ENCODE results near the gene NR1I3.
"Not testable (repeated sequence)": the region's sequence is repeated elsewhere in the genome, so short reads cannot be mapped to it uniquely, and the experiment has no call there.

Gene NR1I3

DNA sequence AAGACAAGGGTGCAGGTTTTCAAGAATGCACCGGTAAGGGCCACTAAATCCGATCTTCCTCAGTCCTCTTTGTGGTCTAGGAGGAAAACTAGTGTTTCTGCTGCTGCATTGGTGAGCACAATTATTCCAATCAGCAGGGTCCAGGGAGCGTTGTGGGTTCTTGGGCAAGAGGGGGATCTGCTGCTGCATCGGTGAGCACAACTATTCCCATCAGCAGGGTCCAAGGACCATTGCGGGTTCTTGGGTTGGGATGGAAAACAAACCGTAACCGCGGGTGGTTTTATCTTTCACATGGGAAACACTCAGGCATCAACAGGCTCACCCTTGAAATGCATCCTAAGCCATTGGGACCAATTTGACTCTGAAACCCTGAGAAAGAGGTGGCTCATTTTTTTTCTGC, 13.6 kb upstream of the NR1I3 start:
- DNase-seq (ENCODE audit: low read depth in 2 of 3, low spot score in 2 of 3), result no peak

DNA sequence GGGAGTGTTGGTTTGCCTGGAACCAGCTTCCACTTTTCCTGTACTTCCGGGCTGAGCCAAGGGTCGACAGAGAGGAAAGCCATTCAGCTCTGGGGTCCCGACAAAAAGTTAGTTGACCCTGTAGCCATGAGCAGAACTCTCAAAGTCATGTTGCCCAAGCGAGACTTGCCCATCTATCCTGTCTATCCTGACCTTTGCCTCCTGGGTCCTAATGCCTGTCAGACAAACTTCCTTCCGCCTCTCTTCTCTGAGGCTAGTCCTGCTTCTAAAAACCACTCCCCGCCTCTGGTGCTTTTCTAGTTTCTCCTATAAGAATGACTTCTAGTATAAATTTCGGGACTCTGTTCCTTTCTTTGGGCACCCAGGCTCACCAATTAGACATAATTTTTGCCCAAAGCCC, 12.8 kb upstream of the NR1I3 start:
- DNase-seq (ENCODE audit: low read depth in 2 of 3, low spot score in 2 of 3), result no peak

DNA sequence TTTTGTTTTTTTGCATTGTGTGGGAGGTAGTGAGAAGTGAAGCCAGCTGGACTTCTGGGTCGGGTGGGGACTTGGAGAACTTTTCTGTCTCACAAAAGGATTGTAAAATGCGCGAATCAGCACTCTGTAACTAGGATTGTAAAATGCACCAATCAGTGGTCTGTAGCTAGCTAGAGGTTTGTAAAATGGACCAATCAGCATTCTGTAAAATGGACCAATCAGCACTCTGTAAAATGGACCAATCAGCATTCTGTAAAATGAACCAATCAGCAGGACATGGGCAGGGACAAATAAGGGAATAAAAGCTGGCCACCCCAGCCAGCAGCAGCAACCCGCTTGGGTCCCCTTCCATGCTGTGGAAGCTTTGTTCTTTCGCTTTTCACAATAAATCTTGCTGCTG, 12.1 kb upstream of the NR1I3 start:
- DNase-seq (ENCODE audit: low read depth in 2 of 3, low spot score in 2 of 3), result not testable (repeated sequence)

DNA sequence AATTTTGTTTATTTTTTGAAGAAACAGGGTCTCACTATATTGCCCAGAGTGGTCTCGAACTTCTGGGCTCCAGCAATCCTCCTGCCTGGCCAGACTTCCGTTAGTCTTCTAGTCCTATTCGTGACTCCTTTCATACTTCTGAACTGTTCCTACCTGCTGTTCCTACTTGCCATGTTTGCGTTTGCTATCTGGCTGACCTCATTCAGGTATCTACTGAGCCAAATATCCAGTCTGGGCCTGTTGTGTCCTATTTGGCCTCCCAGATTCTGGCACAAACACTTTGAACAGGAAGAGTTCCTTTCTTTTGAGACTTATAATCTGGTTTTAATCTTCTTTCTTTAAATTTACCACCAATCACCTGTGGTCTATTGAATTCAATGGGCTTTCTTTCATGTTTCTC, 6.9 kb upstream of the NR1I3 start:
- no peak for DNase-seq (ENCODE audit: low read depth in 2 of 3, low spot score in 2 of 3)

DNA sequence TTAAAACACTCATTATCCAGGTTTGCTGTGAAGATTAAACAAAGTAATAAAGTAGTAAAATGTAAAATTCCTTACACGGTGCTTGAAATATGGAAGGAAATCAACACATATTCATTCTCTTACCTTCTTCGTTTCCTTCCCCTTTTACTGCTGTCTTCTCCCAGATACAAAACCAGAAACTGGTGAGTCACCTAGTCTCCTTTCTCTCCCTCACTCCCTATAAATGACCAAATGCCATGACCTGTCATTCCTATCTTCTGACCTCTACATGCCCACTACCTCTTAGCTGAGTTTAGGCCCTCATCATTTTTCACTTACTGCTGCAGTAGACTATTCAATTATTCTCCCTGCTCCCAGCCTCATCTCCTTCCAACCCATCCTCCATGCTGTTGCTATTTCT, 4.3 kb upstream of the NR1I3 start:
- DNase-seq (ENCODE audit: low read depth in 2 of 3, low spot score in 2 of 3), result no peak

DNA sequence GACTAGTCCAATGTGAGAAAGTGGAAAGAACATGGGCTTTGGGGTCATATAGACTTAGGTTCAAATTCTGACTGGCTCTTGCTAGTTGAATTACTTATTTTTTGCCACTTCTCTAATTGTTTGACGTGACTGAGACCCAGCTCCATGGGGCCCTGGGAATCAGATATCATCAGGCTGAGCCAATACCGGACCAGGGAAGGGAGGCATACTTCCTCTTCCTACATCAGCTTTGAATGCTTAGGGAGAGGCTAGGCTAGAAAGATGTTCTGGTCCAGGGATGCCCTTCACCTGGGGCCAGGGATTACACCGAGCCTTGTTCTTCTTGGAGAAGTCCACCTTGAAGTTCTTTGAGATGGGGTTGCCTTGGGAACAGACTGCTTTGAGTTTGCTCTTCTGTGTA, 3.7 kb upstream of the NR1I3 start:
- no peak for DNase-seq (ENCODE audit: low read depth in 2 of 3, low spot score in 2 of 3)

DNA sequence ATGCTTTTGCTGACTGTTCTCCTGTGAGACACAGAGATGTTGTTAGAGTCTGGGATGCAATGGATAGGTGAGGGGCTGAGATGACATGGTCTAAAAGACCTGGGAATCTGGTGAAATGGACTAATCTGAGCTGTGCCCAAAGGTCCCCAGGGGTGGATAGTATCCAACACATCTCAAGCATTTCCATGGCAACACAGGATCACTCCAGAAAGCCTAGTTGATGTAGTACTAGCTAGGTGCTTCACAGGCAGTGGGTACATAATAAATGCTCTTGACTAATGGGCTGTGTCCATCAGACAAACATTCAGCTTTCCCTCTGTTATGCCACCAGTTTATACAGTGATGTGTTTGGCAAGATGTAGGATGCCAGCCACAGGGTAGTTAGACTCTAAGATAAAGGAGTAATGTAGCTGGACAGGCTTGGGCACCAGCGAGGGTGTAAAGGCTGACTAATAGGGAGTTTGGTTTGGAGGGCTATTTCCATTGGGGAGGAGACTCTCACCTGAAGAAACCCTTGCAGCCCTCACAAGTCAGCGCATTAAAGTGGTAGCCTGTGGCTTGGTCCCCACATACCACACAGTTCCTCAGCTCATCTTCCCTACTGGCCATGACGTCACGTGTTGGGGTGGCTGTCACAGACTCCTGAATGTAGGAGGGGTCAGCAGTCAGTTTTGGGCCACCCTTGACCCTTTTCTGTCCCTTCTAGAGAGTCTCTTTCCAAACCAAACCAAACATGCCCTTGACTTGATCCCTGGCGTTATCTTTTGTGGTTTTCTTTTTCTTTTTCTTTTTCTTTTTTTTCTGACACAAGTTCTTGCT, 1.8 kb downstream of the NR1I3 start:
- DNase-seq (ENCODE audit: low read depth in 2 of 3, low spot score in 2 of 3), result no peak

DNA sequence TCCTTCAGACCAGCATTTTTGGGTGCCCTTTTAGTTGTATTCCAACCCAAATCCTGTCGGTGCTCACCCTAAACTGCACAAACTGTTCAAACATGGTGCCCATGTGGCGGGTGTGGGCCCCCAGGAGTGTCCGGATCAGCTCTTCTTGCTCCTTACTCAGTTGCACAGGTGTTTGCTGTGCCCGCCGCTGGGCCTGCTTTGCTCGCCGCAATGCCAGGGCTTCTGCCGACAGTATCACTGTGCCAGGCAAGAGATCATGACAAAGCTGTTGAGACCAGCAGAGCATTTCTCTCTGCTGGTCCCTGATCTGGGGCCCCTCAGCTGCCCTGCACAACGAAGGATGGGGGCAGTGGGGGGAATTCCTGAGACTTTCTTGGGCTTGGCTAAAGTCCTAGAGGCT, 4.9 kb downstream of the NR1I3 start:
- no peak for DNase-seq (ENCODE audit: low read depth in 2 of 3, low spot score in 2 of 3)

DNA sequence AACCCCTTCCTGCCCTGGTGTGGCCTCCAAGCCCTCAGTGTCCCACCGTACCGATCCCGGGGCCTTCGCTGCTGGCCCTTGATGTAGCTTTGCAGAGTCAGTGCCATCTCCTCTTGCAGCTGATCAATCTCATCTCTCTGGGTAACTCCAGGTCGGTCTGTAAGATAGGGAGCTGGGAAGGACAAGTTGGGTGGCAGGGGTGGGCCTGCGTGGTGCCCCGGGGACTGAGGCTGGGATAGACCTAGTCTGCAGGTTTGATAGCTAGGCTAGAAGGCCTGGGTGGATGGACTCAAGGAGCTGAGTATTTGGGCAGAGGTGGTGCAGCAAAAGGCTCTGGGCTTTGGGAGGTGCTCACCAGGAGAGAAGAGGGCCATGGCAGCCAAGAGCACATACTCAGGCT, 7.2 kb downstream of the NR1I3 start:
- DNase-seq (ENCODE audit: low read depth in 2 of 3, low spot score in 2 of 3), result no peak

DNA sequence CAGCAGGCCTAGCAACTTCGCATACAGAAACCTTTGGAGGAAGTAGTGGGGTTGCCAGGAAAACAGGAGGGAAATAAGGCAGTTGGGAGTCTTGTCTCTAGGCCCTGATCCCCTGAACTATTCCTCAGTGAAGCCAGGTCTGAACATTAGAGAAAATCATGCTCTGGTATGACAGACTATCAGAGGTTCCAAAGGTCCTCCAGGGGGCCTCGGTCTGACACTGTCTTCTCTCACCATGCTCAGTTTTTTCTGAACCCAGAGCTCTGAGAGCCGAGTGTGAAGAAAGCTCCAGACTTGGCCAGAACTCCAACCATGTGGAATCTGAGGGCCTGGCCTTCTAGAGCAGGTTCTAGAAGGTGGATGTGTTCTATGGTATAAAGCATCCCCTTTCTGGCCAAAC, 8.1 kb downstream of the NR1I3 start:
- DNase-seq (ENCODE audit: low read depth in 2 of 3, low spot score in 2 of 3), result no peak

DNA sequence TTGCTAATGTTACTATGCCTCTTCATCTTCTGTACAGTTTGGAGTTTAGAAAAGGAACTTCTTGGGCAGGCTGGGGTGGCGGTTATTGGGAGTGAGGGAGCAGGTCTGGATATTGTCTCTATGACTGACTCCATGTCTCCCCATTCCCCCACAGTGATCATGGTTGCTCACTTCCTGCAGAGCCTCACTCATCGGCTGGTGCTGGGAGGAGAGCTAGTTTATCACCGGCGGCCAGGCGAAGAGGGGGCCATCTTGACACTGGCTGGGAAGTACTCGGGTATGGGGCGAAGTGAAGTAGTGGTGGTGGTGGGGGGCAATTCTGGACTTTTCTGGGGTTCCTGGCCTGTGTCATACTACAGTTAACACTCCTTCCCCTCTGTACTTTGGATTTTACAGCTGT, 10.0 kb downstream of the NR1I3 start:
- no peak for DNase-seq (ENCODE audit: low read depth in 2 of 3, low spot score in 2 of 3)

DNA sequence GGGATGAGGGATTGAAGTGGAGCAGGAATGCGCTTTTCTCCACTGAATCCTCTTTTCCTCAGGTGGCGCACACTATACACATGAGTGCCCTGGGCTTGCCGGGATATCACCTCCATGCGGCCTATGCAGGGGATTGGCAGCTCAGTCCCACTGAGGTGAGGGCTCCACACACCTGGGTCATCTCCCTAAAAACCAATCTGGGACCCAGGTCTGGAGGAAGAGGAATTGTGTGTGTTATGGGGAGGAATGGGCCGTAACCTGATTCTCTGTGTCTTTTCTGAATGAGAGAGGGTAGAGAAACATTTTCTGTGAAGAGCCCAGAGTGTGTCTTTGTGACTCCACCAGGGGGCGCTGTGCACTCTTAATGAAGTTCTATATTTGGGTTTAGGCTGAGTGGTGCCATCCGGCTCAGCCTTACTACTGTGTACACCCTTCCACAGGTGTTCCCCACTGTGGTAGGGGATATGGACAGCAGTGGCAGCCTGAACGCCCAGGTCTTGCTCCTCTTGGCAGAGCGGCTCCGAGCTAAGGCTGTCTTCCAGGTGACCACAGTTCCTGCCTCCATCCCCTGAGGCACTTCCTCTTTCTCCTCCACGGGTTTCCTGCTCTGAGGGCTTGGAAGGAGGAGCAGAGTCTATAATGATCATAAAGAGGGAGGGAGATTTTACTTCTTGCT, 10.7 kb downstream of the NR1I3 start:
- DNase-seq (ENCODE audit: low read depth in 2 of 3, low spot score in 2 of 3), result peak; percentile 62 to 96 (median 94)

DNA sequence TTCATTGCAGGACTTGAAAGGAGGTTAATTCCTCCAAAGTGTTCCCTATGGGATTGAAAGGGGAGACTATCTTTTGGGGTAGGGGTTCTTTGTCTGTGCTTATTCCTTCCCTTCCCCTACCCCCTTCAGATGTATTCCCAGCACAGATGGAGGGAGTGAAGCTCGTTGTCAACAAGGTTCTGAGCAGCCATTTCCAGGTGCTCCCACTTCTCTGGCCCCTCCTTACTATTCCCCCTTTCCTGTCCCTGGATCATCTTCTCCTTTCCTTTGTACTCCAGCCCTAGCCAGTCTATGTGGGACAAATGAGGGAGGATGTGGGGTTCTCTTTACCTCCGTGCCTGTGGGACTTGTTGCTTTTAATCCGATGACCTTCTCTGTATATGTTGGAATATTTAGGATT, 11.2 kb downstream of the NR1I3 start:
- no peak for DNase-seq (ENCODE audit: low read depth in 2 of 3, low spot score in 2 of 3)

DNA sequence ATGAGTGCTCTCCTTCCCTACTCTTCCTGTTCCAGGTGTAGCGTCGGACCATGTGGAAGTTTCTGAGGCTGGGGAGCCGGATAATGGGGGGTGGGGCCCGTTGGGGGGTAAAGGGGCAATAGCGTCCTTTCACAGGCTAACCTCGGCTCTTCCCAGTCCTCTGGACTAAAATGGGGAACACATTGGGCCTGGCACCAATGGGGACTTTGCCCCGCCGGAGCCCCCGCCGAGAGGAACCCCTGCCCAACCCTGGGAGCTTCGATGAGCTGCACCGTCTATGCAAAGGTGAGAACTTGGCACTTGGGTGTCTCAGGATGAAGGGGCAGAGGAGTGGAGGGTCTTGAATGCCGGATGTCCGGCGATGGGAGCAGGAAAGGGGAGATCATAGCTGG, 11.7 kb downstream of the NR1I3 start:
- no peak for DNase-seq (ENCODE audit: low read depth in 2 of 3, low spot score in 2 of 3)

DNA sequence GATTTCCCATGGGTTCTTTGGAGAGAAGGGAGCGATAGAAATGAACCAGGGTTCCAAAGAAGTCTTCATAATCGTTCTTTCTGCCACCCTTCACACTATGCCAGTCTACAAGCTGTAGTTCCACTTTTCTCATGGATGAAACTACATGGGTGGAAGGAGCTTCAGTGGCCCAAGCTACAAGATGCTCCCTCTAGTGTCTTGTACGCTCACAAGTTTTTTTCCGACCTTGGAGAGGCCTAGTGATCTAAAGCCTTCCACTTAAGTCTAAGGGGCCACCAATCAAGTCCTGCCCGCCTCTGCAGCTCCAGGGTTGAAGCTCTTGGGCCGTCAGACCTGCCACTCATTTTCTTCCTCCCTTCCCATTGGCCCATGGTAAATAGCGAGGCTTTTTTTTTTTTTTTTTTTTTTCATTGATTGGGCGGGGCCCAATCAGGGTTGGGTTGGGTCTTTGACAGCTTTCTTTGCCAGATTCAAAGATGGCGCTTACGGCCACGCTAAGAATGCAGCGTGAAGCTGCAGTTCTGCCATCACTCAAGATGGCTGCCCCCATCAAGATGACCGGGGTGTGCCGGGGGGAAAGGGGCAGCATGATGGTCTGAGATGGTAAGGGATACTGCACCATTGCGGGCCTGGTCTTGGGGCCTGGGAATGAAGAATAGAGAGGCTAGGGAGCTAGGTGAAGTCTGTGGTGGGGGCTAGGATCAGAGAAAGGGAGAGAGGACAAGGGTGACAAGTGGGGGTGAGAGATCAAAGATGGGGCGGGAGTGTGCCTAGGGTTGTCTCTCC, 12.3 kb downstream of the NR1I3 start, which contains the start of gene TOMM40L:
TSS of gene TOMM40L (plus strand) at position 527 of the 786 bp plus-strand sequence. CDS start 430 bp downstream, outside the sequence.
- peak; percentile 55 to 69 (median 64) for DNase-seq (ENCODE audit: low read depth in 2 of 3, low spot score in 2 of 3)

DNA sequence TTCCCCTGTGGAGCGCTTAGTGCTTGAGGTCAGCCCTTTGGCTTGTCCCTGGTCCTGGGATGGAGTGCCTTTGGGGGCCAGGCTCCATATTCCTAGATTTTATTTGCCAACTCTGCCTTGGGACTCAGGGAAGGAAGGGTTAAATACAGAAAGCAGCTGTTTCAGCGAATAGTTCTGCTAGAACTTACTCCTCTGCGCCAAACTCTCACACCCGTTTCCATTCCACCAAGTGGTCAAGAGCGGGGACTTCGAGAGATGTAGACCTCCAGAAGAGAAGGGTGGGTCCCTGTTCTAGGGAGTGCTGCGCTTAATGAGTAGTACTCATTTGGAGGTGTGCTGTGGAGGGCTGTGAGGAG, 12.8 kb downstream of the NR1I3 start:
- DNase-seq (ENCODE audit: low read depth in 2 of 3, low spot score in 2 of 3), result no peak

DNA sequence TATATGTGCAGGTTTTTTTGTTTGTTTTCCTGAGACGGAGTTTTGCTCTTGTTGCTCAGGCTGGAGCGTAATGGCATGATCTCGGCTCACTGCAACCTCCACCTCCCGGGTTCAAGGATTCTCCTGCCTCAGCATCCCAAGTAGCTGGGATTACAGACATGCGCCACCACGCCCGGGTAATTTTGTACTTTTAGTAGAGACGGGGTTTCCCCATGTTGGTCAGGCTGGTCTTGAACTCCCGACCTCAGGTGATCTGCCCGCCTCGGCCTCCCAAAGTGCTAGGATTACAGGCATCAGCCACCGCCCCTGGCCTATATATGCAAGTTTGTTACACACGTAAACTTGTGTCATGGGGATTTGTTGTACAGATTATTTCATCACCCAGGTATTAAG, 13.3 kb downstream of the NR1I3 start:
- not testable (repeated sequence) for DNase-seq (ENCODE audit: low read depth in 2 of 3, low spot score in 2 of 3)

DNA sequence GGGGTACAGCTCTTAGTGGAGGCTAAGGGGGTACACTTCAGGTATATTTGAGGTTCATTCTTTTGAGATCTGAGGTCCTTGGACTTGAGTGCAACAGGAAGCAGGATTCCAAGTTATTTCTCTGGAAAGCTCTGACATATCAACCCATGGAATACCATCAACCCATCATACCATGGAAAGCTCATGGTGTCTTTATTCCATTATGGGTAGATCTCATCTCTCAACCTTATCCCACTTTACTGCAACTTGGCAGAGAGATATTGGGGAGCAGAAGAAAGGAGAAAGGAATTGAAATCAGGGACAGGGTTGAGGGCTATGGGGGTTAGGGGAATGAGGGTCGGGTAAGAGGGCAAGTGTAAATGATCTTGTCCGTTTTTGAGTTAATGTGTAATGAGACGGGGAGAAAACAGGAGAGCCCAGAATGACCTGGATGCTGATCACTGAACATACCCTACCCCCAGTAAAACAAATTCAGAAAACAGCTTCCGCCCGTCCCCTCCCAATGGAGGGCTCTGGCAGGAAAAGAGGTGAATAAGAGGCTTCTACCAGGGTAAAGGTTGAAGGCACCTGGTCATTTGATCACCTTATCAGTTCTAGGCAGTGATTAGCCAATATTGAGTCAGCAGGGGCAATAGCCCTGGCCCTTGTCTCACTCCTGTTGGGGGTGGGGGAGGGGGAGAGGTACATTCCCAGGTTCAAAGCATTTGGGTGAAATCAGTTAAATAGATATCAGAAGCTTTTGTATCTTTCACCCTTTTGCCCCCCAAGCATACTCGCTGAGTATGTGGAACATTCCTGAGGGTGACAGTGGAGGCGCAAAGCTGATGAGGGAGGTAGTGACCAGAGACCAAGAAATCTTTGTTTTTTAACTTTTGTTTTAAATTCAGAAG, 14.0 kb downstream of the NR1I3 start:
- DNase-seq (ENCODE audit: low read depth in 2 of 3, low spot score in 2 of 3), result no peak

DNA sequence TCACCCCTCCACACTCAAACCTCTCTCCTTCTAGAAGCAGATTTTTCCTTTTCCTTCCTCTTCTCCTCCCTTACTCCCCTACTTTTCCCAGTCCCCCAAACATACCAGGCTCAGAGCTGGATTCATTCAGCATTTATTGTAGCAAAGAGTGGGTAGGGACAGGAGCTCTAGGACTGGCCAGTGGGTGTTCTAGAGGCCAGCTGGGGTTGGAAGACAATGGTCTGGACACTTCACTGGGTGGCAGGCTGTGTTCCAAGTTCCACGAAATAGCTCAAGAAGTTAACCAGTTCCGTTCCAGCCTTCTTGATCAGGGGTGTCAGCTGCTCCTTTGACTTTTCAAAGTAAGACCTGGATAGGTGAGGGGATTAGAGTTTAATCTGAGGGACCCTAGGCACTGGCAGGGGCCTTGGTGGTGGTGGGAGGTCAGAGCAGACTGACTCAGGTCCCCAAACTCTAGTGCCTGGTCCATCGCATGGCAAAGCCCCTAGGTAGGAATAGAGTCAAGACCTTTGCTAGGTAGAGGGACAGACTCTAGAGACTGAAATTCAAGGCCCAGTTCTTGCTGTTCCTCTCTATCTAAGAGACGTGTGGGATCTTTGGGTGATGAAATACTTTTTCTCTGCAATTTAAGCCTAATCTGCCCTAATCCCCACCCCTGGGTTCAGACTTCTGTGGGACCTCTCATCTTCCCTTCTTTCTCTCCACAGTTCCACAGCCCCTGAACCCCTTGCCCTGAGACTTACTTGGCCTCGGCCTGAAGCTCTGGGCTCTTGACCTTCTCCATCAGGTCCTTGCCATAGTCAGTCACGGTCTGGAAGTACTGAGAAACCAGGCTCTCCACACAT, 15.6 kb downstream of the NR1I3 start:
- no peak for DNase-seq (ENCODE audit: low read depth in 2 of 3, low spot score in 2 of 3)

DNA sequence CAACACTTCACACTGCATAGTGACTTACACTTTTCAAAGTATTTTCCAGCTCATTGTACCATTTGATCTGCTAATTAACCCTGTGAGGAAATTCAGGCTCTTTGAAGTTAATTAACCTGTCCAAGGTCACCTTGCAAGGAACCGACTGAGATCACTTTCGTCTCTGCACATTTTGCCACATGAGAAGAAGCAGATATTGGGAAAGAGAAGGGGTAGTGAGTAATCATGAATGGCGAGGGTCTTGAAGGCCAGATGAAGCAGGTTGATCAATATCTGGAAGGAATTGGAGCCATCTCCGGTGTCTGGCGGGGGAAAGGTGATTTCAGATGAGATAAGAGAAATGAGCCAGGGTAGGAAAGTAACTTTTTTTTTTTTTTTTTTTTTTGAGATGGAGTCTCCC, 18.0 kb downstream of the NR1I3 start:
- no peak for DNase-seq (ENCODE audit: low read depth in 2 of 3, low spot score in 2 of 3)

Measured in activated CD8-positive, alpha-beta memory T cell treated with anti-CD3 and anti-CD28 coated beads for 48 hours (primary cell).